Suppressor macrophage treated with lipopolysaccharide for 4 hours (primary cell): ENCODE results near the gene CACNA2D4.
"Not testable (repeated sequence)": the region's sequence is repeated elsewhere in the genome, so short reads cannot be mapped to it uniquely, and the experiment has no call there.

Experiments used
- DNase-seq: peaks from one replicate; pipeline ENCODE4 v3.0.0-alpha.2; 2020

The CACNA2D4 gene

GRCh38 chr12:1830401-1830845 is 88.0 kb downstream of the CACNA2D4 start:
- no peak for DNase-seq

- DNase-seq, result no peak
These were observed 89.0 kb downstream of the CACNA2D4 start for GRCh38 chr12:1829306-1829900.

- no peak for DNase-seq
These were observed 89.6 kb downstream of the CACNA2D4 start for GRCh38 chr12:1828856-1829255.

- no peak for DNase-seq
These were observed 90.3 kb downstream of the CACNA2D4 start for GRCh38 chr12:1827826-1828805.

- no peak for DNase-seq
These were observed 91.4 kb downstream of the CACNA2D4 start for GRCh38 chr12:1826867-1827705.

- no peak for DNase-seq
These were observed 92.1 kb downstream of the CACNA2D4 start for GRCh38 chr12:1826401-1826800.

GRCh38 chr12:1825382-1826102 is 92.9 kb downstream of the CACNA2D4 start:
- DNase-seq, result no peak

GRCh38 chr12:1823237-1823636 is 95.2 kb downstream of the CACNA2D4 start:
- DNase-seq, result no peak

- no peak for DNase-seq
These were observed 95.8 kb downstream of the CACNA2D4 start for GRCh38 chr12:1822699-1823098.

GRCh38 chr12:1821805-1822204 is 96.6 kb downstream of the CACNA2D4 start:
- peak; percentile 12 for DNase-seq

GRCh38 chr12:1820896-1821291 is 97.6 kb downstream of the CACNA2D4 start:
- no peak for DNase-seq

- DNase-seq, result no peak
These were observed 98.1 kb downstream of the CACNA2D4 start, which contains the start of gene LRTM2 for GRCh38 chr12:1820191-1820895. LRTM2 (plus strand) TSS chr12:1820565; CDS start chr12:1828149, 7,584 bp downstream.

GRCh38 chr12:1819571-1819970 is 98.9 kb downstream of the CACNA2D4 start:
- no peak for DNase-seq

- no peak for DNase-seq
These were observed 99.4 kb downstream of the CACNA2D4 start for GRCh38 chr12:1819050-1819449.

GRCh38 chr12:1817928-1818327 is 100.5 kb downstream of the CACNA2D4 start:
- DNase-seq, result not testable (repeated sequence)

- DNase-seq, result no peak
These were observed 101.6 kb downstream of the CACNA2D4 start for GRCh38 chr12:1816730-1817348.

- DNase-seq, result peak; percentile 15
These were observed 102.4 kb downstream of the CACNA2D4 start for GRCh38 chr12:1815814-1816729.

- no peak for DNase-seq
These were observed 103.3 kb downstream of the CACNA2D4 start for GRCh38 chr12:1815108-1815507.

- peak; percentile 23 for DNase-seq
These were observed 104.2 kb downstream of the CACNA2D4 start for GRCh38 chr12:1814266-1814665.
